ENCODE results near the gene RUNX1.
A peak's percentile ranks its signal among the peaks of the same experiment; 100 is the strongest.
"Not testable (repeated sequence)": the region's sequence is repeated elsewhere in the genome, so short reads cannot be mapped to it uniquely, and the experiment has no call there.

Gene RUNX1

DNA sequence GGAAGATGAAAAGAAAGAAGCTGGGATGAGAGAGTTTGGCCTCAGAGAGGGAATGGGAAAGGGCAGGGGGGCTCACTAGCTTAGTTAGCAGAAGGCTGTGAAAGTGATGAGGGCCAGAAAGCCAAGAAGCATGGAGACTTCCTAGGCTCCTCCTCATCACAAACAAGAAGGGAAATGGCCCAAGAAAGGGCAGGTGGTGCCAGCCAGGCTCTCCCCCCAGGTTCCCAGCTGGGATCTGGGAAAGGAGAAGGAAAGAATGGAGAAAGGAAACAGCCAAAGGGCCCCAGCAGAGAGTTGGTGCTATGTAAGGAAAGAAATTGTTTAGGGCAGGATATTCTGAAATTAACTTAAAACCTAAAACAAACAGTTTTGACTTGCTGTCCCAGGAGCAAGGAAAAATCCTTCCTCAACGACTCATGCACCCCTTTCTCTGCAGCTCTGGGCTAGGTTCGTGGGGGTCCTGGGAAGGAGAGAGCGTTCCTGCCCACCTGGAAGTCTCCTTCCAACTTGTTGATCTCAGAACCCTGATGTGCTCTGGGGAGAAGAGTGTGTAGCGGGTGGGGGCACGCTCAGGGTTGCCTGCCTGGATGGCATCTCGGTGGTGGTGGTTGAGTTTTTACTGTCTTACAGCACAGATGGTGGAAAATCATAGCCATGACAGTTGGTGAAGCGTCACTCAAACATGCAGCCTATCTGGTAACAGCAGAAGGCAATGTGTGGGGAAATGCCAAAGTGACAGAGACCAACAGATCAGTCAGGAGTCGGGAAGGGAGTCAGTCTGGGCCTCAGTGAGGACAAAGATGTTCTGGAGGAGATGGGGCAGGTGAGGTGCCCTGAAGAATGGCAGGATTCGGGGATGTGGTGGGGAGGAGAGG, 233.0 kb downstream of the RUNX1 start:
- H3K4me3 Mint-ChIP-seq, result no peak overlapping the region
- H3K27me3 Mint-ChIP-seq, result no peaks in the 10 kb centered on the region
- H3K9me3 Mint-ChIP-seq, result no peaks in the 10 kb centered on the region
- peaks cover 32% of the 10 kb centered on the region for H3K4me1 Mint-ChIP-seq
- no peak for DNase-seq
- ATAC-seq, result no peak
- peak overlapping the region; percentile 20 to 49 for H3K27ac Mint-ChIP-seq

- DNase-seq, result no peak
- Mint-ChIP-seq H3K27me3 (no peaks in the 10 kb centered on the region), H3K27ac (no peak overlapping the region), H3K9me3 (no peaks in the 10 kb centered on the region), H3K4me3 (no peak overlapping the region), H3K4me1 (peaks cover 47% of the 10 kb centered on the region)
- ATAC-seq, result no peak
These were observed 234.6 kb downstream of the RUNX1 start for GRCh38 chr21:34814529-34814951.

DNA sequence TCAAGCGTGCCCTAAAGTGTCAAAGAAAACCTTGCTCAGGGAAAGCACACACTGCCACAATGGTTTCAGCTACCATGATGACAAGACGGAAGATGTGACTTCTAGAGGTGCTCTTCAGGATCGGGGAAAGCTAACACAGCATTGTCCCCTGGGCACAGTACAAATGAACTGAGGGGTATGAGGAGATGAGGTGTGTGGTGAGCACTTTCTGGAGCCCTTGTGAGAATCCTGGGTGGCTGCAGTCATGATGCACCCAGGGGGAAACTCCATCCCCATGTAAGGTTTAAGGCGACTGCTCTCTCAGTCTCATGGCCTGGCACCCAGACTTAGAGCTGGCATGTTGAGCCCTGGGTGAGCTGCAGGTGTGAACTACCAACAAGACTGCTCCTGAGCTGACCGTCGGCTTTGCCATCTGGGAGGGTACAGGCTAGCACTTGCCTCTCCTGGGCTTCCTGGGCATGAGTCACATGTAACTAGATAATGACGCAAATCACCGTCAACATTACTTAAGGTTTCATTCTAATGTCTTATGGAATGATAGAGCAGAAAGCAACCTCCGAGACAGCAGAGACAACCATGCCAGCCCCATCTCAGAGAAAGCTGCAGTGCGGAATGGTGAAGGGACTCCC, 235.7 kb downstream of the RUNX1 start:
- ATAC-seq, result peak; percentile 21
- peaks cover 59% of the 10 kb centered on the region for H3K4me1 Mint-ChIP-seq
- DNase-seq, result no peak
- H3K27ac Mint-ChIP-seq, result no peak overlapping the region
- no peak overlapping the region for H3K4me3 Mint-ChIP-seq
- H3K27me3 Mint-ChIP-seq, result no peaks in the 10 kb centered on the region
- no peaks in the 10 kb centered on the region for H3K9me3 Mint-ChIP-seq

- peaks cover 66% of the 10 kb centered on the region for H3K4me1 Mint-ChIP-seq
- ATAC-seq (no peak), DNase-seq (no peak)
- H3K27ac Mint-ChIP-seq, result no peak overlapping the region
- H3K9me3 Mint-ChIP-seq, result no peaks in the 10 kb centered on the region
- H3K27me3 Mint-ChIP-seq, result no peaks in the 10 kb centered on the region
- H3K4me3 Mint-ChIP-seq, result no peak overlapping the region
These were observed 236.4 kb downstream of the RUNX1 start for GRCh38 chr21:34812504-34813265.

DNA sequence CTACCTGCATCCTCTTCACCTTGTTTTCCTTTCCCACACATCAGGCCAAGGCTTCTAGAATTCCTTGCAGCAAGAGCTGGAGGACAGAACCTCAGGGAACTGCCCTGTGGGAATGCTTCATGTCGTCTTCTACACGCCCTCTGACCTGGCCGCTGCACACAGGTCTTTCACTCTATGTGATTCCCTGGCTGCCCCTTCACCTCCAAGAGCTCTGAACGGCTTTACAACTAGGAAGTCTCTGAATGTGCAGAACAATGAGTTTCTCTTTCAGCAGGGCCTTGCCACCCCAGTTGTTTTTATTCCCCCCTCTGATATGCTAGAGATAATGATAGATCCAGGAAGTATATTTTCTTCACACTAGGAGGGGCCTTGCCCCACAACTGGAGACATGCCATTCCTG, 237.7 kb downstream of the RUNX1 start:
- Mint-ChIP-seq H3K4me1 (peaks cover 76% of the 10 kb centered on the region), H3K9me3 (peaks cover 0 to 6% of the 10 kb centered on the region in 2 donors), H3K4me3 (no peak overlapping the region), H3K27me3 (no peaks in the 10 kb centered on the region), H3K27ac (peak overlapping the region; percentile 40 to 69)
- DNase-seq, result no peak
- ATAC-seq, result no peak

DNA sequence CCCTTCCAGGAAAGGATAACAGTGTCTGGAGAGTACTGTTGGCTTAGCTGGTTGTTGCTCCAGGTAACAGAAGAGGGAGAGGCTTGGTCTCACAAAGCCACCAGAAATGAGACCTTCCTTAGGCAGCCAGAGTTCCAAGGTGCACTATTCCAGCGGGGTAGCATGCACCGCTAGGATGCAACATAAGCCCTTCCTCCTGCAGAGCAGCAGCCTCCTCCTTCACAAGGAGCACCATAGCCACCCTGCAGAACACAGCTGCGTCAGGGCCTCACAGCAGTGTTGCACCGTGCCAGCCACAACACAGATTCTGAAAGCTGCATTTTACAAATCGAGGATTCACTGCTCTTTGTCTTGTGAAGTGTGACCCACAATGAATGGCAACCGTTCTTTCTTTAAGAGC, 238.3 kb downstream of the RUNX1 start:
- ATAC-seq (no peak), DNase-seq (no peak)
- Mint-ChIP-seq H3K4me3 (no peak overlapping the region), H3K27ac (no peak overlapping the region), H3K4me1 (peaks cover 77% of the 10 kb centered on the region), H3K9me3 (peaks cover 0 to 7% of the 10 kb centered on the region in 2 donors), H3K27me3 (no peaks in the 10 kb centered on the region)

GRCh38 chr21:34809822-34810221, 239.3 kb downstream of the RUNX1 start:
- no peak for ATAC-seq
- H3K27ac Mint-ChIP-seq, result no peak overlapping the region
- DNase-seq, result no peak
- H3K27me3 Mint-ChIP-seq, result no peaks in the 10 kb centered on the region
- peaks cover 5 to 10% of the 10 kb centered on the region in 2 donors for H3K9me3 Mint-ChIP-seq
- peaks cover 87% of the 10 kb centered on the region for H3K4me1 Mint-ChIP-seq
- H3K4me3 Mint-ChIP-seq, result no peak overlapping the region

DNA sequence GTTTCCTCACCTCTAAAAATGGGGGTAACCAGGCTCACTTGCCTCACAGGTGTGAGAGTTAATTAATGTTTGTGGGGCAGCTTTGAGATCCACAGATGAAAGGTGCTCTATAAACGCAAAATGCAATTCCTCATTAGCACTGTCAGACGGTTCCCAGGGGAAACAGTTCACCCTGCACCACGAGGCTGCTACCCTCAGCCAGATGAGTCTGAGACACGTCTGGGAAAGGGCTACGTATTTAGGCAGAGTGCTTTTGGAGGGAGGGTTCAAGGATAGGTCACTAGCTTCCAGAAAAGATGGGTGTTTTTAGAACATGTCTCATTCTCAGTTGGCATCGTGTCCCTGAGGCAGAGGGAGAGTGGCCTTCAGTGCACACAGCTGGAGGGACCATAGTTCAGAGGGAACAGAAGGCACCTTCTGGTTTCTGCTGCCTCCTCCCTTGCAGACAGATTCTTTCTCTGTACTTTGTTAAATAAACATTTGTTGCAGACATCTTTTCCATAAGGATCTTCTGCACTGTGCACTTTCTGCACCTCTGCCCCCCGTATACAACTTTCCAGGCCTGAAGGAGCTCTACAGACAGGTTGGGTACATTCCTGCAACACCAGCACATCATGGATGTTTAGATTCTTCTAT, 240.4 kb downstream of the RUNX1 start:
- H3K27me3 Mint-ChIP-seq, result no peaks in the 10 kb centered on the region
- H3K4me1 Mint-ChIP-seq, result peaks cover 95% of the 10 kb centered on the region
- H3K4me3 Mint-ChIP-seq, result peak overlapping the region; percentile 49 to 70
- H3K9me3 Mint-ChIP-seq, result peaks cover 5 to 10% of the 10 kb centered on the region in 2 donors
- no peak for DNase-seq
- no peak for ATAC-seq
- peak overlapping the region in 1 of 2 donors; percentile 91 for H3K27ac Mint-ChIP-seq

DNA sequence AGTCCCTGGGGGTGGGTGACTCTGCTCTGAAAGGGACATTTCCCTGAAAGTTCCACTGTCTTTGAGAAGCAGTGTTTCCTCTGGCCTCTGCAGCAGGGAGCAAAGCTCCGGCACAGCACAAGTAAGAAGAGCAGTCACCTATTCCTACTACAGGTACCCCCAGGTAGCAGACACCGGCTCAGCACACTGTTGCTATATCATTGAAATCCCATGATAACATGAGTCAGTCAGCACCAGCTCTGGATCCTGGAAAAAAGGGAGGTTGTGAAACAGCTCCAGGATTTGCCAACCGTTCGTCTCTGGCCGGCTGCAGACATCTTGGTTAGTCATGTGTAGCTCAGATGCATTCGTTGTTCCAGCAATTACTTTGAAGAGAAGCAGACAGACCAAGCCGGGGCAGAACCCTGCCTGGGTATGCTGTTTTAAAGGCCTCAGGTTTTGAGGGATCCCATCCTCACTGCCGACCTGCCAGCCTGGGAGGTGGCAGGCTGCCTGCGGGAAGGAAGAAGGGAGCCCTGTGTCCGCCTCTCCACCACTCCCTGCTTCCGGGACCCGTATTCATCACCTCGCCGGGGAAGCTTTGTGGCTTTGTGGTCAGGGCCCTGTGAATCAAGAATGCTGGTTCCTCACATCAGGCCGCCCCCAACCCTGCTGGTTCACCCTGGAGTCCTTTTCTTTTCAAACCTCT, 241.1 kb downstream of the RUNX1 start:
- ATAC-seq, result peak; percentile 64

DNA sequence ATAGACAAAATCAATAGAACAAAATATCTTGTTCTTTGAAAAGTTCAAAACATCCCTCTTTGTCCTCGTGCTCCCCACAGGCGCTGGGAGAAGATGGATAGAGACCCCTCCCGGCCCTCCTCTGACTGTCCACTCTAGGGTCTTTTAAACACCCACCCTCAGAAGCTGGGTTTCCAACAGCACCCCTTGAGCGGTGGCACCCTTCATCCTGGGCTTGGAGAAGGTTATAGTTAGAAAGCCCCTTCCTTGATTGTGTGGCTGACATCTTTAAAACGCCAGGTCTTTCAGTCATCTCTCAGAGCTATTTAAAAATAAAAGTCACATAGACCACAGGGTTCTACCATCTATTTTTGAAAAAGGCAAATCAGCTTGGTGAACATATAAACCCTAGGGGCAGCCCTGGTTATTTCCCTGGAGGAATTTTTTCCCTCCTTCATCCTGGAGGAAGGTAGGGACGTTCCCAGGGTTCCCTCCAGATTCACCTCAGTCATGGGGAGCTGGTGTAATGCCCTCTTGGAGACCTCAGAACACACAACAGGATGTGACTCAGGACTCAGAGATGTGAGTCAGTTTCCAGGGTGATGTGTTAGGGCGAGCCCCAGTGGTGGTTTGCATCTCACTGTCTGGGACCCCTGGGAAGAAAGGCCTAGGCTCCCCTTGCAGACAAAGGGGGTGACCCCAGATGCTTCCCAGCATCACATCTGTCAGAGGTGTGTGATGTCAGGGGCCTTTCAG, 241.8 kb downstream of the RUNX1 start:
- Mint-ChIP-seq H3K27me3 (no peaks in the 10 kb centered on the region), H3K27ac (peak overlapping the region; percentile 64 to 91), H3K4me3 (peak overlapping the region; percentile 49 to 70), H3K9me3 (peaks cover 5 to 10% of the 10 kb centered on the region in 2 donors), H3K4me1 (peaks cover 96% of the 10 kb centered on the region)
- peak; percentile 97 for ATAC-seq
- DNase-seq, result peak; percentile 59 to 81

More for the DNA sequence above, 241.1 kb downstream of the RUNX1 start:
- peaks cover 92% of the 10 kb centered on the region for H3K4me1 Mint-ChIP-seq
- H3K27ac Mint-ChIP-seq, result peak overlapping the region; percentile 64 to 91
- no peaks in the 10 kb centered on the region for H3K27me3 Mint-ChIP-seq
- peaks cover 5 to 10% of the 10 kb centered on the region in 2 donors for H3K9me3 Mint-ChIP-seq
- H3K4me3 Mint-ChIP-seq, result peak overlapping the region; percentile 49 to 70
- peak; percentile 48 to 74 for DNase-seq

GRCh38 chr21:34806423-34806822, 242.7 kb downstream of the RUNX1 start:
- Mint-ChIP-seq H3K9me3 (peaks cover 5 to 10% of the 10 kb centered on the region in 2 donors), H3K4me1 (peaks cover 96% of the 10 kb centered on the region), H3K4me3 (no peak overlapping the region), H3K27ac (no peak overlapping the region), H3K27me3 (no peaks in the 10 kb centered on the region)
- no peak for DNase-seq
- ATAC-seq, result no peak

DNA sequence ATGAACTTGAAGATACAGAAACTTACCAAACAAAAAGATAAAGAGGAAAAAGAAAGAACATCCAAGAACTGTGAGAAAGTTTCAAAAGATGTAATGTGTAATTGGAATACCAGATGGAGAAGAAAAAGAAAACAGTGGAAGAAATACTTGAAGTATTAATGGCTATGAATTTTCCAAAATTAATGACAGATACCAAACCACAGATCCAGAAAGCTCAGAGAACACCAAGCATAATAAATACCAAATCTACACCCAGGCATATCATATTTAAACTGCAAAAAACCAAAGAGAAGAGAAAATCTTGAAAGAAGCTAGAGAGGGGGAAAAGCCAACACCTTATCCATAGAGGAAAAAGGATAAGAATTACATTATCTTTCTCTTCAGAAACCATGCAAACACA, 243.9 kb downstream of the RUNX1 start:
- H3K27ac Mint-ChIP-seq, result no peak overlapping the region
- ATAC-seq, result no peak
- H3K4me3 Mint-ChIP-seq, result no peak overlapping the region
- H3K9me3 Mint-ChIP-seq, result peaks cover 5 to 10% of the 10 kb centered on the region in 2 donors
- no peak for DNase-seq
- no peaks in the 10 kb centered on the region for H3K27me3 Mint-ChIP-seq
- H3K4me1 Mint-ChIP-seq, result peaks cover 87% of the 10 kb centered on the region

- not testable (repeated sequence) for ATAC-seq
- peaks cover 81% of the 10 kb centered on the region for H3K4me1 Mint-ChIP-seq
These were observed 244.5 kb downstream of the RUNX1 start for GRCh38 chr21:34804584-34804983.

DNA sequence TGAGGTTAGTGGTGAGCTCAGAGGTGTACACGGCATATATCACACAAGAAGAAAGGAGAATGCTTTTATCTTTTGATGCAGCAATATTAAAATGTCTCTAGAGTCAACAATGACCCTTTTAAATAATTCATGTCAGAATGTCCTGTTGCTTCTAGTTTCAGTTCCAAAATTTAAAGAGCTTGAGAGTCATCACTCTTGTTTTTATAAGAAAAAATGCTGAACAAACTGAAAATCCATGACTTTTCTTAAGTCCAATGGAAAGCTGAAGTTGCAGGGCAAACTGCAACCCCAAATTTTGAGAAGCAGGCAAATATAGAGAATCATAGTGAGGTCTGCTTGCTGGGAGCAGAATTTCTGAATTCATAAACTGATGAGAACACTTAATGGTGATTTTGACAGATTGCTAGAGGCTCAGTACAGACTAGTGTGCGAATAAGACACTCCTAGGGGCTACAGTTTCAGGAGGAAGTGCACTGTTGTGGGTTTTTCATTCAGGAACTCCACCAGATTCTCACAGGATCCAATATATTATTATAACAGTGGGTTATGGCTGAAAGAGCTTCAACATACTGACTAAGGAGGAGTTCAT, 245.2 kb downstream of the RUNX1 start:
- DNase-seq, result no peak
- ATAC-seq, result no peak
- Mint-ChIP-seq H3K27me3 (no peaks in the 10 kb centered on the region), H3K4me1 (peaks cover 74% of the 10 kb centered on the region), H3K27ac (no peak overlapping the region), H3K4me3 (no peak overlapping the region), H3K9me3 (peaks cover 5 to 10% of the 10 kb centered on the region in 2 donors)

More at GRCh38 chr21:34804584-34804983, 244.5 kb downstream of the RUNX1 start:
- H3K4me3 Mint-ChIP-seq, DNase-seq, H3K27me3 Mint-ChIP-seq: not testable (repeated sequence)
- Mint-ChIP-seq H3K27ac (peak overlapping the region in 1 of 2 donors; percentile 8), H3K9me3 (peaks cover 5 to 10% of the 10 kb centered on the region in 2 donors)
